ENCODE data around the gene MRPL34. TPM values are rescaled to one million over a fixed set of nuclear protein-coding genes. Genes with fewer than 3 reads are reported as not detected.
A peak's percentile ranks its signal among the peaks of the same experiment; 100 is the strongest.

Gene MRPL34
- total and polyA plus RNA-seq, 8 donors: 32.2 to 91.9 (median 39.4) TPM

GRCh38 chr19:17296976-17297375 is 8.7 kb upstream of the MRPL34 start:
- ATAC-seq (no peak), DNase-seq (no peak)
- Histone ChIP-seq H3K9me3 (peaks cover 0 to 5% of the 10 kb centered on the region in 2 donors), H3K27ac (no peak overlapping the region), H3K4me3 (no peak overlapping the region), H3K36me3 (peaks cover 0 to 30% of the 10 kb centered on the region in 2 donors), H3K27me3 (no peaks in the 10 kb centered on the region), H3K4me1 (peaks cover under 1 to 27% of the 10 kb centered on the region in 2 donors)
- TF ChIP-seq CTCF (IDR thresholded peaks at IDR 0.05): no peak
- intact Hi-C loops (cut with DNase I): no loop called here

- no peak for TF ChIP-seq CTCF (IDR thresholded peaks at IDR 0.05)
- ATAC-seq (no peak), DNase-seq (no peak)
- intact Hi-C loops (cut with DNase I): no loop called here
- H3K27ac ChIP-seq: no peak overlapping the region
- peaks cover 0 to 5% of the 10 kb centered on the region in 2 donors for H3K9me3 ChIP-seq
- H3K36me3 ChIP-seq: peaks cover 0 to 26% of the 10 kb centered on the region in 2 donors
- H3K4me1 ChIP-seq: peaks cover 13 to 48% of the 10 kb centered on the region in 2 donors
- no peaks in the 10 kb centered on the region for H3K27me3 ChIP-seq
- no peak overlapping the region for H3K4me3 ChIP-seq
Observed at GRCh38 chr19:17300992-17301619, 4.6 kb upstream of the MRPL34 start.

GRCh38 chr19:17302391-17303166 is 3.1 kb upstream of the MRPL34 start:
- Histone ChIP-seq H3K27me3 (no peaks in the 10 kb centered on the region), H3K4me1 (peaks cover 18 to 55% of the 10 kb centered on the region in 2 donors), H3K9me3 (peaks cover 0 to 5% of the 10 kb centered on the region in 2 donors), H3K4me3 (peak overlapping the region; percentile 88 to 94), H3K27ac (peak overlapping the region; percentile 65 to 91), H3K36me3 (peaks cover 0 to 22% of the 10 kb centered on the region in 2 donors)
- DNase-seq (no peak), ATAC-seq (no peak)
- TF ChIP-seq CTCF (IDR thresholded peaks at IDR 0.05): no peak
- intact Hi-C loops (cut with DNase I): no loop called here

- peak within 1 kb of the TSS; percentile 88 to 94 for H3K4me3 ChIP-seq
- peaks cover 0 to 1% of the 10 kb centered on the region in 2 donors for H3K9me3 ChIP-seq
- ATAC-seq (peak; percentile 82), DNase-seq (peak; percentile 90 to 97 (median 96))
- H3K27ac ChIP-seq: peak within 1 kb of the TSS; percentile 91 to 92
- peaks cover 0 to 15% of the 10 kb centered on the region in 2 donors for H3K36me3 ChIP-seq
- intact Hi-C loops (cut with DNase I): no loop called here
- peaks cover 18 to 57% of the 10 kb centered on the region in 2 donors for H3K4me1 ChIP-seq
- no peaks in the 10 kb centered on the region for H3K27me3 ChIP-seq
- TF ChIP-seq CTCF (IDR thresholded peaks at IDR 0.05): peak; percentile 69 to 90
Observed at GRCh38 chr19:17303167-17303939, 2.3 kb upstream of the MRPL34 start, which contains the start of gene ABHD8. Gene ABHD8 (minus strand): TSS chr19:17303425. CDS start chr19:17301616, 1,809 bp downstream.

Data from left lung (tissue), 10 donors.